Fibroblast of lung (primary cell): ENCODE data around the gene F13A1.

Source experiments
- CTCF ChIP-seq, 2 donors: IDR thresholded peaks in 1 of 2; conservative IDR thresholded peaks in 1 of 2; 1 replicate in 1 of 2; 2 replicates in 1 of 2; pipeline ENCODE4 v1.5.1; 2011 to 2012; ENCODE audit warnings: low read length in 2 of 2, control low read depth in 1 of 2, inconsistent platforms in 1 of 2, low read depth in 1 of 2, mild to moderate bottlenecking in 1 of 2
- EZH2 ChIP-seq: IDR thresholded peaks from 2 replicates; pipeline ENCODE4 v1.5.1; 2012; ENCODE audit warnings: low read length, control low read depth, mild to moderate bottlenecking; ENCODE audit errors: missing control alignments

GRCh38 chr6:6357530-6357929 is 37.1 kb upstream of the F13A1 start:
- no peak for TF ChIP-seq CTCF (conservative IDR thresholded peaks at IDR 0.05 in 1 of 2, IDR thresholded peaks at IDR 0.05 in 1 of 2; ENCODE audit: low read depth in 1 of 2, low read length in 2 of 2)
- TF ChIP-seq EZH2 = no peak
